Progenitor cell of endocrine pancreas (in vitro differentiated cells): ENCODE data around the gene PIM1. TPM values are rescaled to one million over a fixed set of nuclear protein-coding genes. Genes with fewer than 3 reads are reported as not detected.

Experiments used
- DNase-seq: peaks from one replicate; pipeline ENCODE4 v3.0.0; 2021; ENCODE audit warnings: low spot score; ENCODE audit not compliant: unreplicated experiment
- H3K27ac Mint-ChIP-seq: 2 replicates; pipeline ENCODE4 v1.8.0; 2021; ENCODE audit warnings: mild to moderate bottlenecking, moderate library complexity, mixed read lengths
- H3K27me3 Mint-ChIP-seq: 2 replicates; pipeline ENCODE4 v1.8.0; 2021; ENCODE audit warnings: mixed read lengths
- H3K36me3 Mint-ChIP-seq: 2 replicates; pipeline ENCODE4 v1.8.0; 2022; ENCODE audit warnings: mixed read lengths; ENCODE audit not compliant: insufficient read depth
- H3K4me1 Mint-ChIP-seq: 2 replicates; pipeline ENCODE4 v1.8.0; 2021; ENCODE audit warnings: low read depth, mixed read lengths
- H3K4me3 Mint-ChIP-seq: 2 replicates; pipeline ENCODE4 v1.8.0; 2021; ENCODE audit warnings: low read depth, mild to moderate bottlenecking, moderate library complexity, mixed read lengths
- H3K9me3 Mint-ChIP-seq: 2 replicates; pipeline ENCODE4 v1.8.0; 2021; ENCODE audit warnings: low read depth, mixed read lengths
- CTCF ChIP-seq: fragments of 200-600 bp; sonication (generic); IDR thresholded peaks from one replicate; pipeline ENCODE4 v1.5.0; 2021; ENCODE audit warnings: antibody characterized with exemption, mild to moderate bottlenecking; ENCODE audit not compliant: unreplicated experiment
- total RNA-seq: library from RNA; stranded (reverse); gene quantifications from 2 replicates; pipeline ENCODE4 v1.2.1, GENCODE V29; 2021

PIM1 gene
- total RNA-seq, 1 donor from 2014 or later: 19.7 TPM

GRCh38 chr6:37170273-37171200, 585 bp downstream of the PIM1 start:
- Mint-ChIP-seq H3K9me3 (no peaks in the 10 kb centered on the region), H3K4me1 (peaks cover 26% of the 10 kb centered on the region), H3K4me3 (peak overlapping the region; percentile 90), H3K27me3 (peaks cover 14% of the 10 kb centered on the region), H3K27ac (peak overlapping the region; percentile 90), H3K36me3 (peaks cover 14% of the 10 kb centered on the region)
- DNase-seq: peak; percentile 62
- peak; percentile 46 for TF ChIP-seq CTCF

- peak overlapping the region; percentile 90 for H3K4me3 Mint-ChIP-seq
- no peak for TF ChIP-seq CTCF
- H3K9me3 Mint-ChIP-seq: no peaks in the 10 kb centered on the region
- peaks cover 14% of the 10 kb centered on the region for H3K36me3 Mint-ChIP-seq
- peak overlapping the region; percentile 90 for H3K27ac Mint-ChIP-seq
- H3K27me3 Mint-ChIP-seq: peaks cover 14% of the 10 kb centered on the region
- H3K4me1 Mint-ChIP-seq: peaks cover 26% of the 10 kb centered on the region
- DNase-seq: peak; percentile 23
Observed at GRCh38 chr6:37171201-37171969, 1.4 kb downstream of the PIM1 start.

GRCh38 chr6:37171970-37172812, 2.2 kb downstream of the PIM1 start:
- Mint-ChIP-seq H3K4me3 (peak overlapping the region; percentile 90), H3K27me3 (peaks cover 14% of the 10 kb centered on the region), H3K9me3 (no peaks in the 10 kb centered on the region), H3K27ac (peak overlapping the region; percentile 77), H3K4me1 (peaks cover 26% of the 10 kb centered on the region), H3K36me3 (peaks cover 14% of the 10 kb centered on the region)
- TF ChIP-seq CTCF: peak; percentile 92
- peak; percentile 78 for DNase-seq

- H3K36me3 Mint-ChIP-seq: peaks cover 14% of the 10 kb centered on the region
- H3K4me3 Mint-ChIP-seq: no peak overlapping the region
- no peak overlapping the region for H3K27ac Mint-ChIP-seq
- no peak for TF ChIP-seq CTCF
- H3K27me3 Mint-ChIP-seq: peaks cover 7% of the 10 kb centered on the region
- DNase-seq: no peak
- peaks cover 26% of the 10 kb centered on the region for H3K4me1 Mint-ChIP-seq
- no peaks in the 10 kb centered on the region for H3K9me3 Mint-ChIP-seq
Observed at GRCh38 chr6:37172912-37173492, 3.0 kb downstream of the PIM1 start.
